ENCODE measurements around the gene TBC1D20. TPM values are rescaled to one million over a fixed set of nuclear protein-coding genes. Genes with fewer than 3 reads are reported as not detected.

The TBC1D20 gene
- total and polyA plus RNA-seq, 2 donors (not counting 1 experiment from before 2014, with no cell fraction given) = 33.9 to 38.3 TPM

GRCh38 chr20:436476-436875 lies 25.9 kb downstream of the TBC1D20 start:
- Histone ChIP-seq H2AFZ (ENCODE audit: low read length) (no peak overlapping the region), H3K36me3 (ENCODE audit: control insufficient read depth, insufficient read depth, low read length) (peaks cover 25% of the 10 kb centered on the region), H3K9ac (ENCODE audit: insufficient read depth, low read length) (no peak overlapping the region), H3K4me1 (ENCODE audit: control insufficient read depth, extremely low read depth, insufficient read depth, low read length) (no peaks in the 10 kb centered on the region), H3K79me2 (ENCODE audit: control insufficient read depth, insufficient read depth, low read length) (no peaks in the 10 kb centered on the region), H3K4me3 (replicated peaks in 1 of 4; ENCODE audit: control extremely low read depth in 1 of 4, insufficient read depth in 1 of 4, low read depth in 3 of 4, low read length in 4 of 4) (no peak overlapping the region), H3K27me3 (ENCODE audit: control insufficient read depth, insufficient read depth, low read length) (no peaks in the 10 kb centered on the region), H3K27ac (ENCODE audit: insufficient read depth, low read length) (no peak overlapping the region), H3K4me2 (ENCODE audit: extremely low read depth, insufficient read depth, low read length) (no peak overlapping the region), H3K9me3 (ENCODE audit: control insufficient read depth, insufficient read depth, low read depth, low read length) (no peaks in the 10 kb centered on the region), H4K20me1 (ENCODE audit: control insufficient read depth, extremely low read depth, insufficient read depth, low read length) (no peaks in the 10 kb centered on the region)
- no peak for DNase-seq (ENCODE audit: low read depth in 2 of 2)
- TF ChIP-seq EZH2 (IDR thresholded peaks at IDR 0.05; ENCODE audit: low read length, missing control alignments) (no peak), CTCF (conservative IDR thresholded peaks at IDR 0.05 in 1 of 2, IDR thresholded peaks at IDR 0.05 in 1 of 2; ENCODE audit: low read depth in 1 of 2, low read length in 2 of 2) (no peak)

- no peak overlapping the region for H3K4me3 ChIP-seq (replicated peaks in 1 of 4; ENCODE audit: control extremely low read depth in 1 of 4, insufficient read depth in 1 of 4, low read depth in 3 of 4, low read length in 4 of 4)
- H3K79me2 ChIP-seq (ENCODE audit: control insufficient read depth, insufficient read depth, low read length) = no peaks in the 10 kb centered on the region
- H3K4me2 ChIP-seq (ENCODE audit: extremely low read depth, insufficient read depth, low read length) = no peak overlapping the region
- DNase-seq (ENCODE audit: low read depth in 2 of 2) = no peak
- no peak overlapping the region for H3K9ac ChIP-seq (ENCODE audit: insufficient read depth, low read length)
- no peaks in the 10 kb centered on the region for H3K9me3 ChIP-seq (ENCODE audit: control insufficient read depth, insufficient read depth, low read depth, low read length)
- H2AFZ ChIP-seq (ENCODE audit: low read length) = no peak overlapping the region
- no peaks in the 10 kb centered on the region for H3K27me3 ChIP-seq (ENCODE audit: control insufficient read depth, insufficient read depth, low read length)
- H3K36me3 ChIP-seq (ENCODE audit: control insufficient read depth, insufficient read depth, low read length) = peaks cover 23% of the 10 kb centered on the region
- H3K4me1 ChIP-seq (ENCODE audit: control insufficient read depth, extremely low read depth, insufficient read depth, low read length) = no peaks in the 10 kb centered on the region
- no peak overlapping the region for H3K27ac ChIP-seq (ENCODE audit: insufficient read depth, low read length)
- no peaks in the 10 kb centered on the region for H4K20me1 ChIP-seq (ENCODE audit: control insufficient read depth, extremely low read depth, insufficient read depth, low read length)
- TF ChIP-seq EZH2 (IDR thresholded peaks at IDR 0.05; ENCODE audit: low read length, missing control alignments) (no peak), CTCF (conservative IDR thresholded peaks at IDR 0.05 in 1 of 2, IDR thresholded peaks at IDR 0.05 in 1 of 2; ENCODE audit: low read depth in 1 of 2, low read length in 2 of 2) (no peak)
Measured at GRCh38 chr20:435558-435957, 26.8 kb downstream of the TBC1D20 start.

GRCh38 chr20:434661-435419 lies 27.5 kb downstream of the TBC1D20 start:
- H3K79me2 ChIP-seq (ENCODE audit: control insufficient read depth, insufficient read depth, low read length) = no peaks in the 10 kb centered on the region
- no peak overlapping the region for H2AFZ ChIP-seq (ENCODE audit: low read length)
- no peak overlapping the region for H3K27ac ChIP-seq (ENCODE audit: insufficient read depth, low read length)
- H3K36me3 ChIP-seq (ENCODE audit: control insufficient read depth, insufficient read depth, low read length) = peaks cover 18% of the 10 kb centered on the region
- H3K4me1 ChIP-seq (ENCODE audit: control insufficient read depth, extremely low read depth, insufficient read depth, low read length) = no peaks in the 10 kb centered on the region
- TF ChIP-seq CTCF (conservative IDR thresholded peaks at IDR 0.05 in 1 of 2, IDR thresholded peaks at IDR 0.05 in 1 of 2; ENCODE audit: low read depth in 1 of 2, low read length in 2 of 2) = no peak
- TF ChIP-seq EZH2 (IDR thresholded peaks at IDR 0.05; ENCODE audit: low read length, missing control alignments) = no peak
- H3K4me2 ChIP-seq (ENCODE audit: extremely low read depth, insufficient read depth, low read length) = no peak overlapping the region
- no peaks in the 10 kb centered on the region for H3K27me3 ChIP-seq (ENCODE audit: control insufficient read depth, insufficient read depth, low read length)
- no peak overlapping the region for H3K9ac ChIP-seq (ENCODE audit: insufficient read depth, low read length)
- H3K9me3 ChIP-seq (ENCODE audit: control insufficient read depth, insufficient read depth, low read depth, low read length) = no peaks in the 10 kb centered on the region
- no peak overlapping the region for H3K4me3 ChIP-seq (replicated peaks in 1 of 4; ENCODE audit: control extremely low read depth in 1 of 4, insufficient read depth in 1 of 4, low read depth in 3 of 4, low read length in 4 of 4)
- no peaks in the 10 kb centered on the region for H4K20me1 ChIP-seq (ENCODE audit: control insufficient read depth, extremely low read depth, insufficient read depth, low read length)
- DNase-seq (ENCODE audit: low read depth in 2 of 2) = no peak
